ENCODE data around the gene GLB1L2. TPM values are rescaled to one million over a fixed set of nuclear protein-coding genes. Genes with fewer than 3 reads are reported as not detected.

GLB1L2 gene
- total and polyA plus RNA-seq, 2 of the 13 experiments (the other 11 are each of a cell fraction or from before 2014, with no cell fraction given): 0.59 to 0.69 TPM

GRCh38 chr11:134358856-134359490 lies 27.2 kb downstream of the GLB1L2 start:
- H4K20me1 ChIP-seq (ENCODE audit: insufficient read depth, low read length): no peaks in the 10 kb centered on the region
- no peaks in the 10 kb centered on the region for H3K79me2 ChIP-seq (ENCODE audit: insufficient read depth, low read length)
- H3K27ac ChIP-seq (ENCODE audit: extremely low read length, insufficient read depth, low read length): no peak overlapping the region
- FAIRE-seq: no peak
- WGBS (ENCODE audit: low lambda C conversion rate): 35% methylated on average over 7 of the region's 18 CpGs
- no peaks in the 10 kb centered on the region for H3K36me3 ChIP-seq (replicated peaks in 1 of 2; ENCODE audit: control insufficient read depth in 1 of 2, insufficient read depth in 2 of 2, low read length in 2 of 2)
- intact Hi-C loops (cut with micrococcal nuclease; ENCODE audit: unreplicated experiment) (no loop called here), in situ Hi-C loops (cut with HindIII; ENCODE audit: extremely low pct_ligation_motif_present, low pct_unique_long_range_greater_than_20kb) (no loop called here)
- DNase-seq (ENCODE audit: low spot score): no peak
- H3K27me3 ChIP-seq (ENCODE audit: control insufficient read depth in 1 of 2, insufficient read depth in 2 of 2, low read length in 2 of 2): peaks cover 15 to 51% of the 10 kb centered on the region in 2 experiments
- no peak overlapping the region for H3K4me3 ChIP-seq (replicated peaks in 1 of 3; ENCODE audit: insufficient read depth in 1 of 3, low read depth in 2 of 3, low read length in 3 of 3)
- no peak for ATAC-seq
- no peak for TF ChIP-seq ZNF775 (CRISPR knock-in tag; IDR thresholded peaks at IDR 0.05; ENCODE audit: borderline replicate concordance)
- no peaks in the 10 kb centered on the region for H3K9me3 ChIP-seq (ENCODE audit: low read length)
- peaks cover 6% of the 10 kb centered on the region for H3K4me1 ChIP-seq (ENCODE audit: insufficient read depth, low read length)
- H3K9ac ChIP-seq (ENCODE audit: insufficient read depth, low read depth, low read length): no peak overlapping the region
- no TSS peak for BruUV-seq (replicated peaks)
- ChIA-PET CTCF (ENCODE audit: low intra/inter-chr PET ratio, low total read pairs) (no interaction called here), POLR2A (no interaction called here)
- H2AFZ ChIP-seq (ENCODE audit: low read length): no peak overlapping the region
- H3K4me2 ChIP-seq (ENCODE audit: low read depth, low read length): no peak overlapping the region

- no peak overlapping the region for H3K9ac ChIP-seq (ENCODE audit: insufficient read depth, low read depth, low read length)
- H3K4me2 ChIP-seq (ENCODE audit: low read depth, low read length): no peak overlapping the region
- H2AFZ ChIP-seq (ENCODE audit: low read length): no peak overlapping the region
- BruUV-seq (replicated peaks): no TSS peak
- H3K4me1 ChIP-seq (ENCODE audit: insufficient read depth, low read length): peaks cover 6% of the 10 kb centered on the region
- H3K4me3 ChIP-seq (replicated peaks in 1 of 3; ENCODE audit: insufficient read depth in 1 of 3, low read depth in 2 of 3, low read length in 3 of 3): no peak overlapping the region
- no peaks in the 10 kb centered on the region for H3K79me2 ChIP-seq (ENCODE audit: insufficient read depth, low read length)
- 29% methylated on average over 10 of the region's 10 CpGs for WGBS (ENCODE audit: low lambda C conversion rate)
- TF ChIP-seq ZNF839 (CRISPR knock-in tag; IDR thresholded peaks at IDR 0.05; ENCODE audit: borderline replicate concordance): no peak
- no peak for TF ChIP-seq ZNF597 (CRISPR knock-in tag; IDR thresholded peaks at IDR 0.05)
- TF ChIP-seq CEBPB (IDR thresholded peaks at IDR 0.05; ENCODE audit: borderline replicate concordance, low read depth, low read length): no peak
- TF ChIP-seq U2AF1 (optimal IDR thresholded peaks at IDR 0.05; ENCODE audit: low read depth, low read length): no peak
- TF ChIP-seq ATF7-NPFF (CRISPR knock-in tag; IDR thresholded peaks at IDR 0.05; ENCODE audit: low read depth): no peak
- TF ChIP-seq SP5 (CRISPR knock-in tag; IDR thresholded peaks at IDR 0.05; ENCODE audit: borderline replicate concordance, low read depth): no peak
- TF ChIP-seq PRDM15 (CRISPR knock-in tag; IDR thresholded peaks at IDR 0.05): no peak
- no peak for TF ChIP-seq ZNF296 (CRISPR knock-in tag; conservative IDR thresholded peaks at IDR 0.05)
- no peak for TF ChIP-seq RORA (CRISPR knock-in tag; IDR thresholded peaks at IDR 0.05)
- TF ChIP-seq ZNF143 (CRISPR knock-in tag; IDR thresholded peaks at IDR 0.05): no peak
- no peaks in the 10 kb centered on the region for H3K36me3 ChIP-seq (replicated peaks in 1 of 2; ENCODE audit: control insufficient read depth in 1 of 2, insufficient read depth in 2 of 2, low read length in 2 of 2)
- no peak for FAIRE-seq
- H3K27ac ChIP-seq (ENCODE audit: extremely low read length, insufficient read depth, low read length): no peak overlapping the region
- H3K9me3 ChIP-seq (ENCODE audit: low read length): no peaks in the 10 kb centered on the region
- H3K27me3 ChIP-seq (ENCODE audit: control insufficient read depth in 1 of 2, insufficient read depth in 2 of 2, low read length in 2 of 2): peaks cover 15 to 57% of the 10 kb centered on the region in 2 experiments
- intact Hi-C loops (cut with micrococcal nuclease; ENCODE audit: unreplicated experiment): loop anchor here (1.0 kb wide), 1 partner anchor 220 kb away; no protein-coding TSS in a partner anchor
- no peak for DNase-seq (ENCODE audit: low spot score)
- CTCF ChIA-PET (ENCODE audit: low intra/inter-chr PET ratio, low total read pairs): interaction anchor here (1.0 to 1.2 kb wide), 2 partner anchors 220 to 276 kb away, joined by 3 to 4 read pairs; no protein-coding TSS in a partner anchor
- in situ Hi-C loops (cut with HindIII; ENCODE audit: extremely low pct_ligation_motif_present, low pct_unique_long_range_greater_than_20kb): loop anchor here (5.0 to 10.0 kb wide), 2 partner anchors 215 to 368 kb away; no protein-coding TSS in a partner anchor
- no peaks in the 10 kb centered on the region for H4K20me1 ChIP-seq (ENCODE audit: insufficient read depth, low read length)
- POLR2A ChIA-PET: no interaction called here
- ATAC-seq: no peak
Observed at GRCh38 chr11:134359646-134360045, 27.9 kb downstream of the GLB1L2 start.
